Inflammatory macrophage treated with lipopolysaccharide for 4 hours (primary cell): ENCODE data around the gene PRDM11.
A peak's percentile ranks its signal among the peaks of the same experiment; 100 is the strongest.

Experiments used
- DNase-seq: peaks from one replicate; pipeline ENCODE4 v3.0.0-alpha.2; 2020

PRDM11 gene

DNA sequence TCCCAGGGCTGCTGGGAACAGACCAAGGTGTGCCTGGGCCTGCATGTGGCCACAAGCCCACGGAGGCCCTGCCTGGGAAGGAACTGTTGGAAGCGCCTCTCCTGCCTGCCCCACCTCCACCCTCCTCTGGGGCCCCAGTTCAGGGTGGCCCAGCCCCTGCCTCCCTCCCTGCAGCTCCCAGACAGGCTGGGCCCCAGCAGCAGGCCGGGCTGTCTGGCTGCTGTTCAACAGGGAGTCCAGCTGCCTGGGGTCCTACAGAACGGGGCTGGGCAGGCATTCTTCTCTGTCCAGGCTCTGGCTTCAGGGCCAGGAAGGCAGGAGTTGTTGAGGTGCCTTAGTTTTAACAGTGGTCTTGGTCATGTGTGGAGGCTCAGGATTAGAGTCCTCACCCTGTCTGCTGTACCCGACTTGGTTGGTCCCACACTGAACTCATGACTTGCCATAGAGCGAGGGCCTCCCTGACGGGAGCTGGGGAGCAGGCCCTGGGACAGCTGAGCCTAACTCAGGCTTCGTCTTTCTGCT is 11.8 kb downstream of the PRDM11 start:
- DNase-seq, result no peak

- DNase-seq, result no peak
These were observed 12.6 kb downstream of the PRDM11 start for GRCh38 chr11:45158891-45159605.

DNA sequence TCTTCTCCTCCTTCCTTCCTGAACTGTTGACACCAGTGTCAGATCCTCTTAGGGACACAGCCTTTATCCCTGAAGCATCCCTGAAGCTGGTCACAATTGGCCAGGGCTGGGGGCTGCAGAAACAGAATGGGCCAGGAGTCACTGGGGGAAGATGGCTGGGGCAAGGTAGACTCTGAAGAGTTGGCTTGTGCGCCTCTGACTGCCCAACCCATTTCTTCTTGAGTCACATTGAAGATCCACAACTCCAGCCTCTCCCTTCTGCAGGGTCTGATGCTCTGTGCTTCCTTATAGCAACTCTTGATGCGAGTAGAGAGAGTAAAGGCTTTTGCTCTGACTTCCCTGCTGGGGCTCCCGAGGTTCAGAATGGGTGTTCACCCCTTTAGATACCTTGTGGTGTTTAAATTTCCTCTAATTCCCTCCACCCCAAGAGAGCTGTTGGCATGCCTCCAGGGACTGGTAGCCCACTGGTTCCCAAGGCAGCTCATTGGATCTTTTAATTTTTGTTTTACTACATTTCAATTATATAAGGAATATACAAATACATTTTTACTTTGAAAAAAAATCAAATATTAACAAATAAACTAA is 13.4 kb downstream of the PRDM11 start:
- DNase-seq, result no peak

DNA sequence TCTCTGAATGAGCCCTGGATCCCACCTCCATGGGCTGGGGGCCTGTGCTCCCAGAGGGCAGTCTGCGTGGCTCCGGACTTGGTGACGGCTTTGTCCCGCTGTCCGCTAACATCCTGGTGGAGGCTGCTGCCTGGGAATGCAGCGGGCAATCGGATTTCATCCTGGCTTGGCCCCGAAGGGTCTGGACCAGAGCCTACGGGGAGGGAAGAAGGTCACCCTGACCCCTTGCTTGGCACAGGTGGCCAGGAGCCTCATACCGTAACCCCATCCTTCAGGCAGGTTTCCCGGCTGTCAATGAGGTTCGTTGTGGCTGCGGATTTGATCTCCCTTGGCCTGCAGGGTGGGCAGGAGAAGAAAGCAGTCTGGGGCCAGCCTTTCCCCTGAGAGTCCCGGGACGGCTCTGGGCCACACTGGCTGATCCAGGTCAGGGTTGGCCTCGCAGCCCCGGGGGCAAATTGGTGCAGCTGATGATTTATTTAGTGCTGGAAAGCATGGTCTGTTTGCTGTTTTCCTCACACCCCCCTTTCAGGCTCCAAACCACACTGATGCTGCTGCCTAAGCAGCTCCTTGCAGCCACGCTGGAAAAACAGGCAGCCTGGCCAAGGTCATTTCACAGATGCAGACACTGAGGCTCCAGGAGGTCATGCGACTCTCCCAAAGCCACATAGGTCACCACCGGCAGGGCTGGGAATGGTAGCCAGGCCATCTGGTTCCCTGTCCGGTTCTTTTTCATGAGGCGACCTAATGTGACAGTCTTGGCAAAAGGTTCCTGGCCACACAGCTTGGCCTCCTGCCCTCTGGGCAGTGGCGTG is 15.0 kb downstream of the PRDM11 start:
- DNase-seq, result no peak

- DNase-seq, result no peak
These were observed 15.6 kb downstream of the PRDM11 start for GRCh38 chr11:45162064-45162375.

DNA sequence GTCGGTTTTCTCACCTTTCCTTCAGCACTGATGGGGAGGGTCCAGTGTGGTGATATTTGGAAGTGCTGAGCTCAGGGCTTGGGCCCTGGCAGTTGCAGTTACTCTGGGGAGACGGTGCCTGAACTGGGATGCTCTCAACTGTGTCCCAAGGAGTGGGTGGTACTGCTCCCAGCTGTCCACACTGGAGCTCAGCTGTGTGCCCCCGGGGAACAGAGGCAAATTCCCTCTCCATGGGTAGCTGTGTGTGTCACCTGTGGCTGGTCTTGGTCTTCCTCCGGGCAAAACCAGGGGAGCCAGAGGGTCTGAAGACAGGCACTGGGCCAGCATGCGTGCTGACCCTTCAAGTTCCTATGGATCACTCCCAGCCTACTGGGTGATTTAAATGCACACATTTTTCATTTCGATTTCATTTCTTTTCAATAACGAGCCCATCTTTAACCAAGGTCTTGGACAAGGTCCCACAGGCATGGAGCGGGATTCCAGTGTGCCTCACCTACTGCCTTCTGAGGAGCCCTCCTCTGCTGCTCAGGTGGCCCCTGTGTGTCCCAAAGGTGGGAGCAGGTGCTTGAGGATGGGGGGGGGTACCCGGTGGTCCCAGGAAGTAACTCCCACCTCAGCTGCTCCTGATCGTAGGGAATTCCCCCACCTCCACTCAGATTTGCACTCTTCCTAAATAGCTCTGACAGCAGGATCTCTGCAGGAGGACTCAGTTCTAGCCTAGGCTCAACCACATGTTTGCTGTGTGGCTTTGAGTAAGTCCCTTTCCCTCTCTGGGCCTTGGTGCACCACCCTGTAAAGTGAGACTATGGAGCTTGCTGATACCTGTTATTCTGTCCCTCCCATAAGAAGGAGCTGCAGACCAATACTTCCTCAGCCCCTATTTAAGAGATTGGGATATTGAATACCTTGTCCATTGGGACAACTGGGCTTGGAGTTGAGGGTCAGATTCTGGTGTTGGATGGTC is 16.8 kb downstream of the PRDM11 start:
- DNase-seq, result no peak

DNA sequence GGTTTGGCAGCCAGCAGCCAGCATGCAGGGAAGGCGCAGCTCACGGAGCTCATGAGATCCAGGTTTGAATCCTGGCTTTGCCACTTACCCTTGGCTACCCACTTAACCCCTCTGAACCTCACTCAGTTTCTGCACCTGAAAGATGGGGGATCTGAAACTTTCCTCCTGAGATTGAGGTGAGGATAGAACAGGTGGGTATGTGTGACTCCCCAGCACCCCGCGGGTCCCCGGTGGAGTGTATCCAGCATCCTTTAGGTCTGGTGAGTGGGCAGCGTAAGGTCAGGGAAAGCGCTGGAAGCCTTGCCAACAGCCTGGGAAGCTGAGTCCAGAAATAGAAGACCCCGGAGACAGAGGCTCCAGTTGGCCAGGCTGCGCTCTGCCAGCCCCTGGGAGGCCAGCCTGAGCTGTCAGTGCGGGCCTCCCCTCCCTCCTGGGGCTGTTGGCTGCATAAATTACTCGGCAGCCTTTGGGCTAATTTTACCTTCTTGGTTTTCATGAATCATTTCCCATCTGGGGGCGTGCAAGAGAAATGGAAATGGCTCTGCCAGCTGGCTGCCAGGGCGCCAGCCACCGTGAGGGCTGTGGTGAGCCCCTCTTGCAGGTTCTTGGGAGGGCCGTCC is 17.6 kb downstream of the PRDM11 start:
- no peak for DNase-seq

- DNase-seq, result no peak
These were observed 18.9 kb downstream of the PRDM11 start for GRCh38 chr11:45165386-45165785.

- DNase-seq, result no peak
These were observed 19.6 kb downstream of the PRDM11 start for GRCh38 chr11:45165806-45166603.

DNA sequence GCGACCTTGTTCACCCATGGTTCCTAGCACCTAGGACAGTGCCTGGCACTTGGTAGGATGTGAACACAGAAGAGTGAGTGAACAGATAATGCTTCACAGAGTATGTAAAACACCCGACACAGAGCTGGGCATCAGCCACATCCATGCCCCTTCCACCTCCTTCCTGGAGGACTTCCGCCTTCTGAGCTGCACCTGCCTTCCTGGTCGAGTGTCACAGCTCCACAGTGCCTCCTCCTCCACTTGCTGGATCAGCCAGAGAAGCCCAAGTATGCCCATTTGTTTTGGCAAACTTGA is 20.1 kb downstream of the PRDM11 start:
- no peak for DNase-seq

- DNase-seq, result no peak
These were observed 20.8 kb downstream of the PRDM11 start for GRCh38 chr11:45167283-45167682.

- DNase-seq, result no peak
These were observed 22.1 kb downstream of the PRDM11 start for GRCh38 chr11:45168366-45169130.

DNA sequence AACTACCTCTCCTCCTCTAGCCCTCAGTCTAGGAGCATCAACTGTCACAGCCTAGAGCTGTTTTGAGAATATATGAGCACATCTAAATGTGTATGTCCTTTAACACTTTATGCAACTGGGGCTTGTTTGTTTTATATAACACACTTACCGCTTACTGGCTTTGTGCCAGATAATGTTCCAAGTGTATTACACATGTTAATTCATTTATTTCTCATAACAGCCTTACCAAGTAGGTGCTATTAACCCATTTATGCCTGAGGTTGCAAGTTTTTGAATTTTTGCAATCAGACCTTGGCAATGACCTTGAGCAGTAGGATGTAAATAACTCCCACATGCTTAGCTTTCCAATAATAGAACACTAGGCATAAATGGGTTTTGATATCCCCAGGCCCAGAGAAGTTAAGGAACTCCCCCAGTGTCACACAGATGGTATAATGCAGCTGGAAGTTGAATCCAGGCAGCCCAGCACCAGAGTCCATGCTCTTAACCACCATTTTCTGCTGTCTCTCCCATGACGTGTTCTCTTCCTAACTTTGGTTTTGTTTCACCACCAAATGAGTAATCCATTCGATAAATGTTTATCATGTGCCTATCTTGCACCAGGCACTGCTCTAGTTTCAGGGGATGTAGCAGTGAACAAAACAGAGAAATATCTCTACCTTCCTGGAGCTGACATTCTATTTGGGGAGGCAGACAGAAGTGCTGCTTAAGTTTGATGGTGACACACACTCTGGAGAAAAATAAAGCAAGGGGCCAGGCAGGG is 23.1 kb downstream of the PRDM11 start:
- peak; percentile 27 for DNase-seq

GRCh38 chr11:45170484-45170883 is 24.0 kb downstream of the PRDM11 start:
- no peak for DNase-seq

DNA sequence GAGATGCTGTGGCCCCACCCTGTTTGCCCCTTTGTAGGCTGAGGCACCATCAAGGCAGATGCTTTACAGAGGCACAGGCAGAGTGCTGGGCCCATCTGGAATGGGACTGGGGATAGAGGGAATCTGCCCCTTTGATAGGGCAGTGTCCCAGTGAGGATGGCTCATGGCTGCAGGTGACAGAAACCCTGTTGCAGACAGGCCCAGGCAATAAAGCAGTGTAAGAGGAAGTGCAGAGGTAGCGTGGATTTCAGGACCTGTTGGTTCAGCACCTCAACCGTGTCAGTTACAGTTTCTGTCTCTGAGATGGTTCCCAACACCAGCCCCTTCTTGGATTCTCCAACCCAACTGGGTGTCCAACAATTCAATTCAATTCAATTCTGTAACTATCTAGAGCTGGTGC is 25.1 kb downstream of the PRDM11 start:
- DNase-seq, result no peak

DNA sequence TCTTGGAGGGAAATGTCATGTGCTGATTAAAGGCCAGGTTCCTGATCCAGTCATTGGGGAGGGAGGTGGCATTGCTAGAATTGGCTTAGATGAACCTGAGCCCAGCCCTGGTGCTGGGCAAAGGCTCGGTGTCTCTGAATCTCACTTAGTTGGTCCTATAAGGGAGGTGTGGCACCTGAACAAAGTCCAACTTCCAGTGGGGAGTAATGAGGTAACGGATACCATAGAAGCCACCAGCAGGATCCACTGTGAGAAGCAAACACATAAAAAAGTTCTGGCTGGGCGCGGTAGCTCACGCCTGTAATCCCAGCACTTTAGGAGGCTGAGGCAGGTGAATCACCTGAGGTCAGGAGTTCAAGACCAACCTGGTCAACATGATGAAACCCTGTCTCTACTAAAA is 26.6 kb downstream of the PRDM11 start:
- no peak for DNase-seq

- DNase-seq, result no peak
These were observed 27.9 kb downstream of the PRDM11 start for GRCh38 chr11:45174168-45174835.

DNA sequence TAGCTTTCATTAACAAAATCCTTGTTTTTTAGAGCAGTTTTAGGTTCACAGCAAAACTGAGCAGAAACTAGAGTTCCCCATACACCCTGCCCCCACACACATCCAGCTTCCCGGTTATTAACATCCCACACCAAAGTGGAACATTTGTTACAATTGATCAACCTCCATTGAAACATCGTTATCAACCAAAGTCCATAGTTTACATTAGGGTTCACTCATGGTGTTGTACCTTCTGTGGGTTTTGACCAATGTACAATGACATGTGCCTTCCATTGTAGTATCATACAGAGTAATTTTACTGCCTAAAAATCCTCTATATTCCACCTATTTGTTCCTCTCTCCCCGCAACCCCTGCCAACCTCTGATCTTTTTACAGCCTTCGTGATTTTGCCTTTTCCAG is 28.5 kb downstream of the PRDM11 start:
- DNase-seq, result no peak

DNA sequence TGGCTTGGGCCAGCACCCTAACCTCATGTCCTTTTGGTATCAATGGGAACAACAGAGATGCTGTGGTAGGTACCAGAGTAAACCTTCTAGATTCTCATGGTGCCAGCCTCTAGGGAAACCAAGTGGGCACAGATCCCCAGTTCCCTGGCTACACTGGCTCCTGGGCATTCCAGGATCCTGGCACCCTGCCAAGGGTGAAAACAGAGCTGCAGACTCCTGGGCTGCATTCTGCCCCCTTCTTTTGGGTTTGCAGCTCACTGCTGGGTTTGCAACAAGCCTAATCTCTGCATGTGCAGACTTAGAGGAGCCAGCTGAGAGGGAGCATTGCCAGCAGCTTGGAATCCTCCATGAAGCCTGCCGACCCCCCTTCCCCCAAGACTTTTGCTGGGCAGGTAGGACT is 30.6 kb downstream of the PRDM11 start:
- no peak for DNase-seq

- DNase-seq, result no peak
These were observed 31.8 kb downstream of the PRDM11 start for GRCh38 chr11:45178223-45178622.
